ENCODE data around the gene BMPER.

BMPER gene

GRCh38 chr7:33973231-33974015 lies 68.1 kb downstream of the BMPER start:
- no peak overlapping the region for H3K9ac ChIP-seq (ENCODE audit: low read length)
- H3F3A ChIP-seq (ENCODE audit: insufficient read depth): no peaks in the 10 kb centered on the region
- no peaks in the 10 kb centered on the region for H4K20me1 ChIP-seq (ENCODE audit: low read depth, low read length)
- TF ChIP-seq EZH2phosphoT487 (conservative IDR thresholded peaks at IDR 0.05; ENCODE audit: low read length) (no peak), CTCF (IDR thresholded peaks at IDR 0.05; ENCODE audit: insufficient read depth, low read length, poor library complexity, severe bottlenecking) (no peak)
- H3K27me3 ChIP-seq (ENCODE audit: low read length): no peaks in the 10 kb centered on the region
- no peak overlapping the region for H2AFZ ChIP-seq (ENCODE audit: low read depth, low read length, severe bottlenecking)
- no peaks in the 10 kb centered on the region for H3K79me2 ChIP-seq (ENCODE audit: insufficient read depth, low read length)
- H3K27ac ChIP-seq (ENCODE audit: low read depth, low read length): no peak overlapping the region
- H3K36me3 ChIP-seq (ENCODE audit: low read length): no peaks in the 10 kb centered on the region
- H3K9me3 ChIP-seq (ENCODE audit: insufficient read depth, low read length): no peaks in the 10 kb centered on the region
- no peak overlapping the region for H3K4me3 ChIP-seq (ENCODE audit: insufficient read depth, low read length, poor library complexity, severe bottlenecking)
- no peaks in the 10 kb centered on the region for H3K9me2 ChIP-seq (replicated peaks; ENCODE audit: insufficient read depth, low read length)
- no peak overlapping the region for H3K4me2 ChIP-seq (ENCODE audit: low read depth, low read length, poor library complexity, severe bottlenecking)

DNA sequence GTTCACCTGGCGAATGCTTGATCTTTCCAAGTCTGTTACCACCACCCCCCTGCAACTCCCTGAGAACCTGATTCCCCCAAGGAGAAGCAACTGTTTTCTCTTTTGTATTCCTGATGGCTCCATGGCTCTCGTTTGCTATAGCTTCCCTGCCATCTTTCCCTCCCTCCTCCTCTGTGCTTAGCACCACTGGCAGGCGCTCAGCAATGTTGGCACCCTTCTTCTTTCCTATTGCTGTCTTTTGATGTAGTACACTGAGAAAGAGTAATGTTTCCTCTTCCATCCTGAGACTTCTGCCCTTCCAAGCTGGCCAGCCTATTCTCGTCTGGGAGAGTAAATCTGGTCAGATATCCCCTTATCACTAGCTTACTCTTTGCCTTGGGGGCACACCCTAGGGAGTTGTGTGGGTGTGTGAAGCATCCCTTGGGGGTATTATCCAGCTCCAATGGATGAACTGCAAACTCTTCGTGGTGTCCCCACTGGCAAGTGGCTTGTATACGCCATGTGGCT lies 74.0 kb downstream of the BMPER start:
- no peaks in the 10 kb centered on the region for H3K27me3 ChIP-seq (ENCODE audit: low read length)
- no peaks in the 10 kb centered on the region for H3K9me3 ChIP-seq (ENCODE audit: insufficient read depth, low read length)
- no peak overlapping the region for H3K4me3 ChIP-seq (ENCODE audit: insufficient read depth, low read length, poor library complexity, severe bottlenecking)
- no peaks in the 10 kb centered on the region for H3F3A ChIP-seq (ENCODE audit: insufficient read depth)
- no peak overlapping the region for H3K4me2 ChIP-seq (ENCODE audit: low read depth, low read length, poor library complexity, severe bottlenecking)
- TF ChIP-seq EZH2phosphoT487 (conservative IDR thresholded peaks at IDR 0.05; ENCODE audit: low read length): no peak
- no peak for TF ChIP-seq CTCF (IDR thresholded peaks at IDR 0.05; ENCODE audit: insufficient read depth, low read length, poor library complexity, severe bottlenecking)
- no peaks in the 10 kb centered on the region for H4K20me1 ChIP-seq (ENCODE audit: low read depth, low read length)
- H3K36me3 ChIP-seq (ENCODE audit: low read length): no peaks in the 10 kb centered on the region
- no peak overlapping the region for H2AFZ ChIP-seq (ENCODE audit: low read depth, low read length, severe bottlenecking)
- no peaks in the 10 kb centered on the region for H3K9me2 ChIP-seq (replicated peaks; ENCODE audit: insufficient read depth, low read length)
- no peak overlapping the region for H3K9ac ChIP-seq (ENCODE audit: low read length)
- no peaks in the 10 kb centered on the region for H3K79me2 ChIP-seq (ENCODE audit: insufficient read depth, low read length)
- H3K27ac ChIP-seq (ENCODE audit: low read depth, low read length): no peak overlapping the region

DNA sequence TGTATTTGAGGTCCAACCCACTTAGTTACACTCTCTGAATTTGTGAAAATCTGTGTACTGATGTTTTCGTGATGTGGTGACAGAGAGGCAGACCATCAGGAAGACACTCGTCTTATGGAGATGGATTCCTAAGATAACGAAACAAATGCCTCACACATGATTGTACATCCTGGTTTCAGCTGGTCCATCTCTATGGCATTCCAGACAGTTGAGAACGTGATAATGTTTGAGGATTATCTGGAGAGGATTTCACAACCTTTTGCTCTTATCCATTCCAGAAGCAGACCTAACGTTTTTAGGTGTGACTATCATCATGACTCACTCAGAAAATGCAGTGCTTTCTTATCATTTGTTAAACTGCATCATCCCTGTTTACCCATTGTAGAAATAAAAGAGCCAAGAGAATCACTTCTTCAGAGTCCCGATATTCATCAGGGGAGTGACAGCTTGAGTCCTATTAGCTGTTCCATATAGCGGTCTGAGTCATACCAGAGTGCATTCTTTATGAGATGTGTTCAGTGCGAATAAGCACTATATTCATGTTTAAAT lies 74.5 kb downstream of the BMPER start:
- H3K4me2 ChIP-seq (ENCODE audit: low read depth, low read length, poor library complexity, severe bottlenecking): no peak overlapping the region
- no peak overlapping the region for H3K4me3 ChIP-seq (ENCODE audit: insufficient read depth, low read length, poor library complexity, severe bottlenecking)
- H3K36me3 ChIP-seq (ENCODE audit: low read length): no peaks in the 10 kb centered on the region
- H3F3A ChIP-seq (ENCODE audit: insufficient read depth): no peaks in the 10 kb centered on the region
- H2AFZ ChIP-seq (ENCODE audit: low read depth, low read length, severe bottlenecking): no peak overlapping the region
- no peak overlapping the region for H3K9ac ChIP-seq (ENCODE audit: low read length)
- no peaks in the 10 kb centered on the region for H3K9me2 ChIP-seq (replicated peaks; ENCODE audit: insufficient read depth, low read length)
- no peaks in the 10 kb centered on the region for H3K9me3 ChIP-seq (ENCODE audit: insufficient read depth, low read length)
- no peaks in the 10 kb centered on the region for H3K79me2 ChIP-seq (ENCODE audit: insufficient read depth, low read length)
- no peak overlapping the region for H3K27ac ChIP-seq (ENCODE audit: low read depth, low read length)
- no peaks in the 10 kb centered on the region for H4K20me1 ChIP-seq (ENCODE audit: low read depth, low read length)
- no peaks in the 10 kb centered on the region; the same call in 1 of the 2 replicates for H3K27me3 ChIP-seq (ENCODE audit: low read length)
- TF ChIP-seq EZH2phosphoT487 (conservative IDR thresholded peaks at IDR 0.05; ENCODE audit: low read length) (no peak), CTCF (IDR thresholded peaks at IDR 0.05; ENCODE audit: insufficient read depth, low read length, poor library complexity, severe bottlenecking) (no peak)
